CD4-positive, alpha-beta T cell treated with Interleukin-21 for 1 hour (primary cell): Measurements from ENCODE around the gene GAN.

ENCODE experiments used
- DNase-seq: peaks from one replicate; pipeline ENCODE4 v3.0.0-alpha.2; 2020

GAN gene

GRCh38 chr16:81357711-81358260 is 43.0 kb downstream of the GAN start:
- DNase-seq, result no peak

DNA sequence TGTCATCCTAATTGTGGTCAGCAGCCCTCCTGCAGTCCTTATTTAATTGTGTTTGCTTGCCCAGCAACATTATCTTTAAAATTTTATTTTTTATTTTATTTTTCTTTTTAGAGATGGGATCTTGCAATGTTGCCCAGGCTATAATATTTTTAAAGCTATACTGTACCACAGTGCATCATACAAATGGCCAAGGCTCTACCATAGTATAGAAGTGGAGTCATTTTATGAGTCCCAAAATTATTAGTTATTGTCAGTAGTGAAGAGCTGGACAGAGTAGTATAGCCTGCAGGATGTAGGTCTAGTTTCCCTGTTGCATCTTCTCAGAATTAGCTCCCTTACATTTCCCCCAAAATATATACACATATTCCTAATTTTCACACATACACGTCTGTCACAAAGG is 44.1 kb downstream of the GAN start:
- no peak for DNase-seq

GRCh38 chr16:81360135-81360534 is 45.4 kb downstream of the GAN start:
- DNase-seq, result no peak

DNA sequence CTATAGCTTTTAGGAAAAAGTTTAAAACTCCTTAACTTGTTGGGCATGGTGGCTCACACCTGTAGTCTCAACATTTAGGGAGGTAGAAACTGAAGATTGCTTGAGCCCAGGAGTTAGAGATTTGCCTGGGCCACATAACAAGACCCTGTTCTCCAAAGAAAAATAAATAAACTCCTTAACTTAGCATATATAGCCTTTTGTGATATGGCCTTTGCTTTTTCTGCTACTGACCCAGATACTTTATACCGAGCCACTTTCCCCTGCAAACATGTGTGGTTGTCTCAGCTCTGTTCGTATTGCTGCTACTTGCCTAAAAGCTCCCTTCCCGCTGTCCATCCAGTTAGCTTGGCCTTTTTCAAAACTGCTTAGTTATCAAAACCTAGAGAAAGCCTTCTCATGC is 51.0 kb downstream of the GAN start:
- DNase-seq, result no peak

- peak; percentile 62 for DNase-seq
Measured at GRCh38 chr16:81366316-81366932, 51.7 kb downstream of the GAN start.

- DNase-seq, result no peak
Measured at GRCh38 chr16:81367821-81368220, 53.1 kb downstream of the GAN start.

DNA sequence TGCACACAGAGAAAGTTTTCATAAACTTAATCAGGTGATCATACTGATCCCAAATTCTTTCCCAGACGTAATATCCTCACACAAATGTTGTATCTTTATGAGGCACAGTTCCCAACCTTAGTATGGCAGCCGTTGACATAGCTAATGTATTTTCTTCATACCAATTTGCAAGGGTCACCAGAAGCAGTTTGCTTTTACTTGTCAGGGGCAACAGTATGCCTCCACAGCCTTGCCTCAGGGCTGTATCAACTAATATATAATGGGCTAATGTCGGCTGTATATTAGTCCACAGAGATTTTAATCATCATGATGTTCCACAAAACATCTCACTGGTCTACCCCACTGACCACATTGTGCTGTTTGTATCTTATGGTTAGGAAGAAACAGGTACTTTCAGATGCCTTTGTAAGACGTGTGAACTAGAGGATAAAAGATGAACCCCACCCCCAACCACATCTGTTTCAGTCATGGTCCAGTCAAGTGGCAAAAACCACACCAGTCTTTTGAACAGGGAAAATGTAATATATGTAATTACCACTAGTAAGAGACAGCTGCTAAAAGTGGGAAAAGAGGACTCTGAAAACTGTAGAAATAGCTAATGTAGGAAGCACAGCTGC is 55.2 kb downstream of the GAN start:
- no peak for DNase-seq

DNA sequence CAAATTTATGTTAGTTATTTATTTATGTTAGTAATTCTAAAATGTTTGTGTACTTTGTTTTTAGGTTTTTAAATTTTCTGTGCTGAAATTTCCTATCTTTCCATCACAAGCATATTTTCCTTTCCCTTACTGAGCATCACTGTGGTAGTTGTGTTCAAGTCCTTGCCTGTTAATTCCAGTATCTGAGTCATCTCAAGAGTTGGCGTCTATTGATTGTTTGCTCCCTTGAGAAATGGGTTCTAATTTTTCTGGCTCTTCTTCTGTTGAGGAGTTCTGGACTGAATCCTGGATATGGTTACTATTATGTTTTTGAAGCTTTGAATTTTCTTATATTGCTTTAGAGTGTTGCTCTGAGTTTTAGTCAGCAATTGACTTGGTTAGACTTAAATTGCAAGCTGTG is 56.3 kb downstream of the GAN start:
- no peak for DNase-seq

DNA sequence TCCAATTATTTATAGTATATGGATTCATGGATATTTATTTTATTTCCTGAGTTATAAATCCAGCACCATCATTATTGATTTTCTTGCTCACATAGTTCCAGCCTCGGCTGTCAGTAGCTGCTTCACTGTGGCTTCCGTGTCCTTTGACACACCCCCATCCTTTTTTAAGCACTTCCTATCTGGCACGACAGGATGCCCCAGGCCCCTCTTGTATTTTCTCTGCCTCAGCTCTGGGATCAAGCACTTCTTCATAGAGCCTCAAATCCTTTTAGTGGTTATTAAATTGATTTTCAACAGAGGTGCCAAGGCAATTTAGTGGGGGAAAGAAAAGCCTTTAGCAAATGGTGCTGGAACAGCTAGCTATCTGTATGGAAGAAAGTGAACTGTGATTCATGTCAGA is 59.8 kb downstream of the GAN start:
- no peak for DNase-seq

GRCh38 chr16:81376880-81377279 is 62.1 kb downstream of the GAN start:
- DNase-seq, result no peak

DNA sequence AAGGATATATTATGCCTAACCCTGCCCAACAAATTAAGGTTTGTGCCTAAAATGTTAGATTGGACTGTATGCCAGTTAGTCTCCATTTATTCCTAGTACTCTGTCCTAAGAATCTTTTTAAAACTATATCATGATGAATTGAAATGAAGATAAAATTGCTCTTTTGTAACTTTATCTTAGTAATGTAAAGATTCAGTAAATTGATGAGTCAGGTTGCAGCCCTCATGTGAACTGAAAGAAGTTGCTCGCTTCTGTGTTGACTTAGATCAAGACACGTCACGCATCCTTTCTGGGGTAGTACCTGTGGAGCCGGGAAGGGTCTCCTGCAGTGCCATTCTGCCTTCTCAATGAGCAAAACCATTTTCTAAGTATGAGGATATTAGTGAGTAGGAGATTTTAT is 63.3 kb downstream of the GAN start:
- no peak for DNase-seq

GRCh38 chr16:81380932-81381331 is 66.2 kb downstream of the GAN start:
- DNase-seq, result no peak

- DNase-seq, result no peak
Measured at GRCh38 chr16:81384006-81384405, 69.2 kb downstream of the GAN start.

GRCh38 chr16:81385031-81385756 is 70.4 kb downstream of the GAN start:
- no peak for DNase-seq

DNA sequence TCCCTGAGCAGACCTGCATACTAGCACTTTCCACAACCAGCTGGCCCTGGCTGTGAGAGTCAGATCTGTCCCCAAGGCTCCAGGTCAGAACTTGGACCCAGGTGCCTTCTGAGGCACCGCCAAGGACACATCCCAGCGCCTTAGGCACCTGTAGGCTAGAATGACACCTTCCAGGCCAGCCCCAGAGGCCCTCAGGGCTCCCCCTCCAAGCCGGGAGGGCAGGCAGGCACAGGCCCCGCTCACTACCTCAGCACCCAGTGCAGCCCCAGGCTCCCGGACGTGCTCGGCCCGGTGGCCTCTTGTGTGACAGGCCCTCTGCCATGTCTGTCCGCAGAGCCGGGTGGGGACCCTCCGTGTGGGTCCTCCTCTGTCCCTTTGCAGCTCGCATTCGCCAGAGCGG is 73.6 kb downstream of the GAN start:
- no peak for DNase-seq

DNA sequence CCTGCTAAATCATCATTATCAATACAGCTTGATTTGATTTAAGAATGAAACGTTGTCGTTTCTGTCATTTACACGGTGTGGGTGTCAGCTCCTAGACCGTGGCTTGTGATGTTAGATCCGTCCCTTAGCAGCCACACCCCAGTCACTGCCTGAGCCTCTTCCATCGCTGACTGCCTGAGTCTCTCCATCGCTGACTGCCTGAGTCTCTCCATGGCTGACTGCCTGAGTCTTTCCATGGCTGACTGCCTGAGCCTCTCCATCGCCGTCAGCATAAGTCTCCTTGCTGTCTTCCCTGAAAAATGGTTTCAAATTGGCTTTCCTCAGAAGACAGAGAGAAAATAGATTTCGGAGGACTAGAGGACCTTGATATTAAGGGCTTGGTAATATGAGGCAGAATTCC is 76.1 kb downstream of the GAN start:
- DNase-seq, result no peak

- no peak for DNase-seq
Measured at GRCh38 chr16:81392011-81392410, 77.2 kb downstream of the GAN start.

- no peak for DNase-seq
Measured at GRCh38 chr16:81394416-81394815, 79.7 kb downstream of the GAN start.

DNA sequence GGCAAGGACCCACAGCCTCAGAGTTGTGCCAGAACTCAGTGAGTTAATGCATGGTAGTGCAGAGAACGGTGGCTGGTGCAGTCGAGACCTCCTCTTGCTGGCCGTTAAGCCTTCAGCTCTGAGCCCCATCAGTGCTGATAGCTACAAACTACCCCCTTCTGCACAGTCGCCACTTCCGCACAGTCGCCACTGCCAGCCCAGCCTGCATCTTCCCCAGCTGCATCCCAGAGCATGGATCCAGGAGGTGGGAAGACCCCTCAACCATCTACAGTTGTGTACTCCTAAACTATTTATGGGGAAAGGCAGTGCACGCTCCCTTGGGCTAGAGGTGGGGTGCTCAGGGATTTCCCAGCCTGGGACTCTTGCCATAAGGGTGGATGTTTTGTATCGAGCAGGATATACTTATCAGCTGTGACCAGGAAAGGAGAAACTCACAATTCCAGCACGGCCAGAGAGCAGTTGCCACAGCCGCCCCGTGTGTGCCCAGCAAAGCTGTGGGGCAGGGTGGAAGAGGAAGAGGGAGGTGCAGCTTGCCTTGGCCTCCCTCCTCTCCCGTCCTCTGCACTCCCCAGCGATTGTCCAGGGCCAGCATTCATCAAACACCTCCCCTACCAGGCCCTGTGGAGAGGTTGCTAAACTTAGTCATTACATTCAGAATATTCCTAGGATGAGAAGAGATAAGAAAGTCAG is 80.3 kb downstream of the GAN start:
- DNase-seq, result no peak

DNA sequence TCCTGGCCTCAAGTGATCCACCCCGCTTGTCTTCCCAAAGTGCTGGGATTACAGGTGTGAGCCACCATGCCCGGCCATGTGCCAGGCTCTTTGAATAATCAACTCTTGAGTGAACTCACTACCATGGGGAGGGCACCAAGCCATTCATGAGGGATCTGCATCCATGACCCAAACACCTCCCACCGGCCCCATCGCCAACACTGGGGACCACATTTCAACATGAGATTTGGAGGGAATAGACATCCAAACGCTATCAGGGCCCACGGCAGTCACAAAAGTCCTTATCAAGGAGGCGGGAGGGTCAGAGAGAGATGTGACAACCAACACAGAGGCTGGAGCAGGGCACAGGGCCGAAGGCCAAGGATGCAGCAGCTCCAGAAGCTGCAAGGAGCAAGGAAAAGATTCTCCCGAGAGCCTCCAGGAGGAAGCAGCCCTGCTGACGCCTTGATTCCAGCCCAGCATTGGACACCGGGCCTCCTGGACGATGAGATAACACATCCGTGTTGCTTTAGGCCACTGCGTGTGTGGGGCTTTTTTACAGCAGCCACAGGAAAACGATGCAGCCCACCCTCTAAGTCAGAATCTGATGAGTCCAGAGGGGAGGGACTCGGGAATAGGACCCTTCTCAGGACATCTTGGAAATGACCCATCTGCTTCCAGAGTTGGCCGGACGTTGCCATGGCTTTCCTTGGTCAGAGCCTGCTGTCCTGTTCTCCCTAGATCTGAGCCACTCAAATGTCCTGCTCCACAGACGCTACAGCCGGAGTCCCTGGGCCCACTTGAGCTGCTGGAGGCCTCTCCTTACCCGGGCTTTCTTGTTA is 82.5 kb downstream of the GAN start:
- DNase-seq, result no peak

GRCh38 chr16:81397879-81398520 is 83.2 kb downstream of the GAN start:
- DNase-seq, result no peak

DNA sequence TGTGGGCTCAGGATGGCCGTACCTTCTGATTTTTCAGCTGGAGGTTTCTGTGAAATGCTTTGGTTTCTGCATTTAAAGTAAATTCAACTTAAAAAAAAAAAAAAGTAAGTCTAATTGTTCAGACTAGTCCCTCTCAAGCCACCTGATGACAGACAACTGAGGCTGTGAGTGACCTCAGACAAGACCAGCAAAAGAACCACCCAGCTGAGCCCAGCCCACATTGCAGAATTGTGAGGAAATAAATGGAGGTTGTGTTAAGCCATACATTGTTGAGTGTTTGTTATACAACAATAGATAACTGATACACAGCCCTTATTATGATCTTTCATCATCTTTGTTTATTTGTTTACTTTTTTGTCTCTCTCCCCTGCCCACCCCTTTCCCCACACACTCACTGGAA is 85.1 kb downstream of the GAN start:
- DNase-seq, result no peak
